Keratinocyte (primary cell): ENCODE data around the gene CC2D1B. TPM values are rescaled to one million over a fixed set of nuclear protein-coding genes. Genes with fewer than 3 reads are reported as not detected.

Experiments used
- DNase-seq: peaks from one replicate; pipeline ENCODE4 v3.0.0-alpha.2; 2011; ENCODE audit warnings: low read depth, missing footprints, low spot score
- FAIRE-seq: peaks from 2 replicates; lab custom pipeline; 2011; peaks lifted over from hg19 to GRCh38; lab: Jason Lieb, UNC
- H2AFZ ChIP-seq: 2 replicates; pipeline ENCODE4 v1.6.0; 2012; ENCODE audit warnings: low read length, control low read depth, inconsistent platforms; ENCODE audit not compliant: control insufficient read depth
- H3K27ac ChIP-seq: 2 replicates; pipeline ENCODE4 v1.5.1; 2011; ENCODE audit warnings: low read length; ENCODE audit not compliant: control insufficient read depth, insufficient read depth
- H3K27me3 ChIP-seq: 3 replicates; pipeline ENCODE4 v1.6.0; 2011; ENCODE audit warnings: low read length; ENCODE audit not compliant: control insufficient read depth, insufficient read depth; ENCODE audit errors: extremely low read depth
- H3K36me3 ChIP-seq, 2 experiments: 2 replicates in 1 of 2; 3 replicates in 1 of 2; pipeline ENCODE4 v1.5.1; 2011; ENCODE audit warnings: low read length in 2 of 2, mild to moderate bottlenecking in 1 of 2; ENCODE audit not compliant: control insufficient read depth in 2 of 2, insufficient read depth in 2 of 2; ENCODE audit errors: extremely low read depth in 1 of 2
- H3K4me1 ChIP-seq: 3 replicates; pipeline ENCODE4 v1.5.1; 2011; ENCODE audit warnings: low read length; ENCODE audit not compliant: control insufficient read depth, insufficient read depth; ENCODE audit errors: extremely low read depth
- H3K4me2 ChIP-seq: 3 replicates; pipeline ENCODE4 v1.6.0; 2011; ENCODE audit warnings: low read depth, low read length; ENCODE audit not compliant: control insufficient read depth, insufficient read depth; ENCODE audit errors: extremely low read depth
- H3K4me3 ChIP-seq, 3 experiments: fragments of 200-600 bp in 1 of 3; sonication (generic) in 1 of 3; 2 replicates in 2 of 3; 3 replicates in 1 of 3; pipeline ENCODE4 v1.5.1; 2011 to 2016; ENCODE audit warnings: low read length in 3 of 3, mild to moderate bottlenecking in 3 of 3, control low read depth in 2 of 3, inconsistent platforms in 1 of 3, low read depth in 1 of 3, mixed read lengths in 1 of 3, mixed run types in 1 of 3, moderate library complexity in 1 of 3; ENCODE audit not compliant: control insufficient read depth in 2 of 3, insufficient read depth in 2 of 3; ENCODE audit errors: extremely low read depth in 1 of 3
- H3K79me2 ChIP-seq: 2 replicates; pipeline ENCODE4 v1.6.0; 2012; ENCODE audit warnings: low read length; ENCODE audit not compliant: control insufficient read depth, insufficient read depth
- H3K9ac ChIP-seq: 3 replicates; pipeline ENCODE4 v1.6.0; 2011; ENCODE audit warnings: low read length; ENCODE audit not compliant: control insufficient read depth, insufficient read depth; ENCODE audit errors: extremely low read depth
- H3K9me1 ChIP-seq: 3 replicates; pipeline ENCODE4 v1.6.0; 2011; ENCODE audit warnings: low read length; ENCODE audit not compliant: control insufficient read depth, insufficient read depth; ENCODE audit errors: extremely low read depth
- H3K9me3 ChIP-seq: 2 replicates; pipeline ENCODE4 v1.5.1; 2012; ENCODE audit warnings: low read depth, low read length; ENCODE audit not compliant: control insufficient read depth
- H4K20me1 ChIP-seq: 3 replicates; pipeline ENCODE4 v1.6.0; 2011; ENCODE audit warnings: low read length; ENCODE audit not compliant: control insufficient read depth, insufficient read depth; ENCODE audit errors: extremely low read depth
- EZH2 ChIP-seq: IDR thresholded peaks from one replicate; pipeline ENCODE4 v1.6.1; 2012; ENCODE audit warnings: inconsistent platforms, mild to moderate bottlenecking, low read length, moderate library complexity
- dilution Hi-C: fragments of 300-500 bp; cut with MboI; formaldehyde crosslinking; loops from one replicate; pipeline ENCODE4 v1.7.0; 2020; ENCODE audit warnings: low sequenced_read_pairs; ENCODE audit not compliant: extremely low pct_ligation_motif_present
- polyA plus RNA-seq, 5 experiments: library from polyadenylated mRNA; depleted of rRNA in 3 of 5; stranded (reverse) in 3 of 5; stranded (forward) in 1 of 5; unstranded in 1 of 5; fragments of >200 nt; gene quantifications; 1 replicate in 1 of 5; 2 replicates in 3 of 5; 3 replicates in 1 of 5; pipeline versions ENCODE4 v1.2.1 to v1.2.3, GENCODE V29; 2011 to 2012; ENCODE audit warnings: missing spikeins in 2 of 5, low read depth in 1 of 5, low replicate concordance in 1 of 5
- TF ChIP-seq, protein P1 (sequence below), 3 experiments: IDR thresholded peaks in 1 of 3; conservative IDR thresholded peaks in 1 of 3; optimal IDR thresholded peaks in 1 of 3; 2 replicates in 2 of 3; 3 replicates in 1 of 3; pipeline versions ENCODE3 to v1.5.1; 2011; ENCODE audit warnings: low read length in 3 of 3, mild to moderate bottlenecking in 3 of 3, moderate library complexity in 2 of 3, control low read depth in 1 of 3, inconsistent platforms in 1 of 3; ENCODE audit not compliant: insufficient read depth in 2 of 3; ENCODE audit errors: extremely low read depth in 1 of 3

The CC2D1B gene
- polyA plus RNA-seq, 1 donor (not counting 4 experiments of a cell fraction or from before 2014, with no cell fraction given), result 12.5 TPM

DNA sequence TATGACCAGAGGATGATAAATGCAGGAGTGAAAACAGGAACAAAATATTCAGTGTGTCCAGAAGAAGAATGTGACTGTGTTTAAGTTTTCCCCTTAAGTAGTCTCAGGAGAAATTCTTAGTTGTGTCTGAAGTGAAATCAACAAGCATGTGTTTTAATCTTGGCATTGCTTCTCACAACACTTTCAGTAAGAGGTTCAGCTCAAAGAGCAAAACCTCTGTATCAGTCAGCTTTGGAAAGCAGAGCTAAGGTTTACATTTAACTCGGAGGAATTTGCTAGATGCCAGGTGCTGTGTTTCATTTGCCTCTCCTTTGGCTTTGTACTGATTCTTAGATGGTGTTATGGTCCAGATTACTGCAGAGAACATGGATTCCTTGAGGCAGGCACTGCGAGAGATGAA is 28.6 kb downstream of the CC2D1B start:
- Histone ChIP-seq H3K4me3 (no peak overlapping the region), H3K79me2 (no peaks in the 10 kb centered on the region), H3K4me1 (no peaks in the 10 kb centered on the region), H3K4me2 (no peak overlapping the region), H3K9me1 (no peaks in the 10 kb centered on the region), H3K36me3 (peaks cover 10 to 20% of the 10 kb centered on the region in 2 experiments), H3K9ac (no peak overlapping the region), H3K9me3 (no peaks in the 10 kb centered on the region), H3K27me3 (no peaks in the 10 kb centered on the region), H2AFZ (no peak overlapping the region), H4K20me1 (no peaks in the 10 kb centered on the region), H3K27ac (no peak overlapping the region)
- DNase-seq (no peak), FAIRE-seq (no peak)
- dilution Hi-C loops, result no loop called here
- TF ChIP-seq EZH2, result no peak
- TF ChIP-seq, protein P1, sequence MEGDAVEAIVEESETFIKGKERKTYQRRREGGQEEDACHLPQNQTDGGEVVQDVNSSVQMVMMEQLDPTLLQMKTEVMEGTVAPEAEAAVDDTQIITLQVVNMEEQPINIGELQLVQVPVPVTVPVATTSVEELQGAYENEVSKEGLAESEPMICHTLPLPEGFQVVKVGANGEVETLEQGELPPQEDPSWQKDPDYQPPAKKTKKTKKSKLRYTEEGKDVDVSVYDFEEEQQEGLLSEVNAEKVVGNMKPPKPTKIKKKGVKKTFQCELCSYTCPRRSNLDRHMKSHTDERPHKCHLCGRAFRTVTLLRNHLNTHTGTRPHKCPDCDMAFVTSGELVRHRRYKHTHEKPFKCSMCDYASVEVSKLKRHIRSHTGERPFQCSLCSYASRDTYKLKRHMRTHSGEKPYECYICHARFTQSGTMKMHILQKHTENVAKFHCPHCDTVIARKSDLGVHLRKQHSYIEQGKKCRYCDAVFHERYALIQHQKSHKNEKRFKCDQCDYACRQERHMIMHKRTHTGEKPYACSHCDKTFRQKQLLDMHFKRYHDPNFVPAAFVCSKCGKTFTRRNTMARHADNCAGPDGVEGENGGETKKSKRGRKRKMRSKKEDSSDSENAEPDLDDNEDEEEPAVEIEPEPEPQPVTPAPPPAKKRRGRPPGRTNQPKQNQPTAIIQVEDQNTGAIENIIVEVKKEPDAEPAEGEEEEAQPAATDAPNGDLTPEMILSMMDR (optimal IDR thresholded peaks at IDR 0.05 in 1 of 3, IDR thresholded peaks at IDR 0.05 in 1 of 3, conservative IDR thresholded peaks at IDR 0.05 in 1 of 3; ENCODE audit: extremely low read depth in 1 of 3, insufficient read depth in 2 of 3, low read length in 3 of 3), result no peak

DNA sequence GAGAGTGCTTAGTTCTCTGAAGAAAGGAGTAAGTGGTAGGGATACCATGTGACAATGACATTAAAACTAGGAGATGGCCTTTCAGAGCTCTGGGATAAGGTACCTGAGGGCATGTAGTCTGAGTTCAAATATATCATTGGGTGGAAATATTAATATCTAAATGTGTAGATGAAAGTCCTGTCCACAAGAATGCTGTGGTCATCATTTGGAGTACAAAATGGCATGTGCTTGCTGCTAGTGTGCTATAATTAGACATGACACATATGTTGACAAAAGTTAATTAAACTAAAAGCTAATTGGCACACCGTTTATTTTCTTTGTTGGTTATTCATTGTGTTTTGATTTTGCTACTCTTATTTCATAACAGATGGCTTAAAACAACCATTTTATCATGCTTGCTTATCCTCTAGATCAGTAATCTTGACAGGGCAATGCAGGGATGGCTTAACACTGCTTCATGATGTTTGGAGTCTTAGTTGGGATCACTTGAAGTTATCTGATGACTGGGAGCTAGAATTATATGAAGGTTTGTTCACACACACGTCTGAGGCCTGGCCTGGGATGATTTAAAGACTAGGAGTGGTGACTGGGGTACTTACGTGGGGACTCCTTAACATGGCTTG is 31.0 kb downstream of the CC2D1B start:
- no peak for FAIRE-seq

More for the DNA sequence above, 31.0 kb downstream of the CC2D1B start:
- no peak for DNase-seq
- Histone ChIP-seq H2AFZ (no peak overlapping the region), H3K9me3 (no peaks in the 10 kb centered on the region), H3K27me3 (no peaks in the 10 kb centered on the region), H3K27ac (no peak overlapping the region), H3K4me3 (no peak overlapping the region), H3K36me3 (peaks cover 10 to 17% of the 10 kb centered on the region in 2 experiments), H4K20me1 (no peaks in the 10 kb centered on the region), H3K9me1 (no peaks in the 10 kb centered on the region), H3K4me2 (no peak overlapping the region), H3K79me2 (no peaks in the 10 kb centered on the region), H3K9ac (no peak overlapping the region), H3K4me1 (no peaks in the 10 kb centered on the region)
- dilution Hi-C loops, result no loop called here
- TF ChIP-seq, protein P1 (optimal IDR thresholded peaks at IDR 0.05 in 1 of 3, IDR thresholded peaks at IDR 0.05 in 1 of 3, conservative IDR thresholded peaks at IDR 0.05 in 1 of 3; ENCODE audit: extremely low read depth in 1 of 3, insufficient read depth in 2 of 3, low read length in 3 of 3), result no peak
- TF ChIP-seq EZH2, result no peak
